Spinal cord (tissue), 10 donors: ENCODE results near the gene LCE3D. TPM values are rescaled to one million over a fixed set of nuclear protein-coding genes. Genes with fewer than 3 reads are reported as not detected.

Experiments used
- DNase-seq, 6 donors: peaks; one replicate each; pipeline versions ENCODE4 v3.0.0 to v3.0.0-alpha.2; 2013 to 2015; ENCODE audit warnings: low spot score in 6 of 6, low read depth in 4 of 6
- H3K27ac ChIP-seq: one replicate; pipeline ENCODE4 v1.5.1; 2013; ENCODE audit warnings: low read depth, low read length, control low read depth
- H3K27me3 ChIP-seq: one replicate; pipeline ENCODE4 v1.6.1; 2013; ENCODE audit warnings: low read length; ENCODE audit not compliant: control insufficient read depth, insufficient read depth
- H3K36me3 ChIP-seq: one replicate; pipeline ENCODE4 v1.6.1; 2013; ENCODE audit warnings: low read length; ENCODE audit not compliant: control insufficient read depth, insufficient read depth
- H3K4me1 ChIP-seq: one replicate; pipeline ENCODE4 v1.6.1; 2013; ENCODE audit warnings: low read length; ENCODE audit not compliant: control insufficient read depth, insufficient read depth
- H3K4me3 ChIP-seq: one replicate; pipeline ENCODE4 v1.5.1; 2013; ENCODE audit warnings: low read depth, low read length, control low read depth
- H3K9me3 ChIP-seq: one replicate; pipeline ENCODE4 v1.6.1; 2013; ENCODE audit warnings: low read length; ENCODE audit not compliant: control insufficient read depth, insufficient read depth
- whole genome bisulfite sequencing: methylation state at CpG from one replicate; pipeline ENCODE4 v1.1.5; 2013; ENCODE audit warnings: missing lambda C conversion rate; ENCODE audit not compliant: insufficient coverage; 5-methylcytosine and 5-hydroxymethylcytosine counted together
- long read RNA-seq, 4 donors: transcript quantifications; one replicate each; lab custom pipeline, GENCODE V29; 2026
- polyA plus RNA-seq, 2 donors: library from polyadenylated mRNA; unstranded; fragments of 120-200 nt; gene quantifications; one replicate each; pipeline ENCODE4 v1.2.1, GENCODE V29; 2013; ENCODE audit not compliant: insufficient read length in 2 of 2
- total RNA-seq, 2 donors: library from RNA; depleted of rRNA in 1 of 2; stranded (reverse); fragments of 120-200 nt in 1 of 2; fragments of >200 nt in 1 of 2; gene quantifications; one replicate each; pipeline versions ENCODE4 v1.2.3 to v1.2.4, GENCODE V29; 2013 to 2014
- donor health status: healthy.

The LCE3D gene
- total RNA-seq (not detected), polyA plus RNA-seq (not detected)
- long read RNA-seq, donor 1, result 0 reads
- long read RNA-seq, donor 2, result 0 reads
- long read RNA-seq, donor 3, result 0 reads
- long read RNA-seq, donor 4, result 0 reads

- no peaks in the 10 kb centered on the region for H3K4me1 ChIP-seq
- no peaks in the 10 kb centered on the region for H3K27me3 ChIP-seq
- no peak for DNase-seq
- no peaks in the 10 kb centered on the region for H3K36me3 ChIP-seq
- H3K27ac ChIP-seq, result no peak within 1 kb of the TSS
- WGBS, result 87% methylated on average over 3 of the region's 4 CpGs
- no peaks in the 10 kb centered on the region for H3K9me3 ChIP-seq
- H3K4me3 ChIP-seq, result no peak within 1 kb of the TSS
These were observed at the start of gene LCE3D for GRCh38 chr1:152580433-152580832. Gene LCE3D, minus strand, starts transcription at chr1:152580516. Its CDS starts 580 bp downstream, at chr1:152579936.

GRCh38 chr1:152626744-152627143 lies 46.4 kb upstream of the LCE3D start:
- Histone ChIP-seq H3K27ac (no peak overlapping the region), H3K9me3 (peaks cover 2% of the 10 kb centered on the region), H3K36me3 (no peaks in the 10 kb centered on the region), H3K4me3 (no peak overlapping the region), H3K4me1 (no peaks in the 10 kb centered on the region), H3K27me3 (no peaks in the 10 kb centered on the region)
- WGBS, result no CpG with 5 or more reads among the region's 1 CpG
- DNase-seq, result no peak

- H3K9me3 ChIP-seq, result no peaks in the 10 kb centered on the region
- no peaks in the 10 kb centered on the region for H3K4me1 ChIP-seq
- no peak overlapping the region for H3K27ac ChIP-seq
- DNase-seq, result no peak
- no peaks in the 10 kb centered on the region for H3K27me3 ChIP-seq
- H3K4me3 ChIP-seq, result no peak overlapping the region
- H3K36me3 ChIP-seq, result no peaks in the 10 kb centered on the region
- whole genome bisulfite sequencing, result 19% methylated on average over 24 of the region's 29 CpGs
These were observed 43.0 kb upstream of the LCE3D start for GRCh38 chr1:152623203-152623844.

GRCh38 chr1:152622803-152623202 lies 42.5 kb upstream of the LCE3D start, which contains the start of gene LCE3A:
Gene LCE3A, minus strand, starts transcription at chr1:152623103. Its CDS starts 0 bp downstream, at chr1:152623103.
- 70% methylated on average over 10 of the region's 10 CpGs for WGBS
- DNase-seq, result no peak

GRCh38 chr1:152621993-152622392 lies 41.7 kb upstream of the LCE3D start:
- Histone ChIP-seq H3K27ac (no peak overlapping the region), H3K4me3 (no peak overlapping the region), H3K27me3 (no peaks in the 10 kb centered on the region), H3K36me3 (no peaks in the 10 kb centered on the region), H3K9me3 (peaks cover 2% of the 10 kb centered on the region), H3K4me1 (no peaks in the 10 kb centered on the region)
- WGBS, result 74% methylated on average over 3 of the region's 3 CpGs
- no peak for DNase-seq

More at GRCh38 chr1:152622803-152623202, 42.5 kb upstream of the LCE3D start, which contains the start of gene LCE3A:
- no peaks in the 10 kb centered on the region for H3K36me3 ChIP-seq
- no peak within 1 kb of the TSS for H3K27ac ChIP-seq
- H3K27me3 ChIP-seq, result no peaks in the 10 kb centered on the region
- no peak within 1 kb of the TSS for H3K4me3 ChIP-seq
- peaks cover 2% of the 10 kb centered on the region for H3K9me3 ChIP-seq
- no peaks in the 10 kb centered on the region for H3K4me1 ChIP-seq

GRCh38 chr1:152613511-152613910 lies 33.2 kb upstream of the LCE3D start, which contains the start of gene LCE3B:
Gene LCE3B, plus strand, starts transcription at chr1:152613811. Its CDS starts 0 bp downstream, at chr1:152613811.
- no peaks in the 10 kb centered on the region for H3K27me3 ChIP-seq
- H3K27ac ChIP-seq, result no peak within 1 kb of the TSS
- no CpG with 5 or more reads among the region's 1 CpG for WGBS
- peaks cover 2% of the 10 kb centered on the region for H3K9me3 ChIP-seq
- no peaks in the 10 kb centered on the region for H3K36me3 ChIP-seq
- H3K4me3 ChIP-seq, result no peak within 1 kb of the TSS
- no peaks in the 10 kb centered on the region for H3K4me1 ChIP-seq
- DNase-seq, result no peak

- H3K36me3 ChIP-seq, result no peaks in the 10 kb centered on the region
- H3K4me3 ChIP-seq, result no peak within 1 kb of the TSS
- WGBS, result no CpG with 5 or more reads among the region's 4 CpGs
- DNase-seq, result no peak
- H3K27me3 ChIP-seq, result no peaks in the 10 kb centered on the region
- H3K4me1 ChIP-seq, result no peaks in the 10 kb centered on the region
- H3K9me3 ChIP-seq, result no peaks in the 10 kb centered on the region
- no peak within 1 kb of the TSS for H3K27ac ChIP-seq
These were observed 19.6 kb upstream of the LCE3D start, which contains the start of gene LCE3C for GRCh38 chr1:152599934-152600333. Gene LCE3C, plus strand, starts transcription at chr1:152600234. Its CDS starts 498 bp downstream, at chr1:152600732.

GRCh38 chr1:152596986-152597385 lies 16.7 kb upstream of the LCE3D start:
- H3K36me3 ChIP-seq, result no peaks in the 10 kb centered on the region
- no peaks in the 10 kb centered on the region for H3K4me1 ChIP-seq
- no CpG with 5 or more reads among the region's 2 CpGs for WGBS
- H3K27me3 ChIP-seq, result no peaks in the 10 kb centered on the region
- no peak overlapping the region for H3K27ac ChIP-seq
- H3K9me3 ChIP-seq, result no peaks in the 10 kb centered on the region
- no peak for DNase-seq
- no peak overlapping the region for H3K4me3 ChIP-seq

GRCh38 chr1:152585586-152585985 lies 5.3 kb upstream of the LCE3D start:
- Histone ChIP-seq H3K36me3 (no peaks in the 10 kb centered on the region), H3K27me3 (no peaks in the 10 kb centered on the region), H3K4me3 (no peak overlapping the region), H3K27ac (no peak overlapping the region), H3K4me1 (no peaks in the 10 kb centered on the region), H3K9me3 (no peaks in the 10 kb centered on the region)
- WGBS, result no CpG with 5 or more reads among the region's 1 CpG
- DNase-seq, result no peak

- no CpG with 5 or more reads among the region's 1 CpG for WGBS
- no peaks in the 10 kb centered on the region for H3K9me3 ChIP-seq
- H3K36me3 ChIP-seq, result no peaks in the 10 kb centered on the region
- DNase-seq, result no peak
- H3K27ac ChIP-seq, result no peak overlapping the region
- no peak overlapping the region for H3K4me3 ChIP-seq
- H3K4me1 ChIP-seq, result no peaks in the 10 kb centered on the region
- no peaks in the 10 kb centered on the region for H3K27me3 ChIP-seq
These were observed 2.3 kb upstream of the LCE3D start for GRCh38 chr1:152582647-152583046.
